ENCODE data around the gene NRF1.

DNA sequence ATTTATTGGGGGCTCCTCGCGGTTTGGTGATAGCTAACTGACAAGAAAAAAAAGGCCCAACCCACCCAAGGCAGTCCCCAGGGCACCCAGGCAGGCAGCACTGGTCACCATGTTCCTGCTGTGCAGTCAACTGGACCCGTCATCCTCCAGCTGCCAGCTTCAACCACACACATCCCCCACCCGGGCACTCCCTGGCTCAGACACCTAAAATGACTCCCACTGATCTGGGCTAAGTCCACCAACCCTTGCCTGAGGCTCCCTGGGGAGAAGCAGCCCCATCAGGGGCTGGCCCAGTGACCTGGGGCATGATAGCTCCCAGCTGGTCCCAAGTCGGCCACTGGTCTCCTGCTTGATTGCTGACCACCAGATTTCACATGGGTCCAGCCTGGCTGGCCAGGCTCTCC lies 161.8 kb downstream of the NRF1 start:
- TF ChIP-seq CTCF (IDR thresholded peaks at IDR 0.05) (no peak), POLR2AphosphoS5 (IDR thresholded peaks at IDR 0.05; ENCODE audit: insufficient read depth in 1 of 2, low read depth in 1 of 2) (no peak)

Measured in vagina (tissue), 2 donors.